ENCODE results near the gene LDB3.

LDB3 gene

DNA sequence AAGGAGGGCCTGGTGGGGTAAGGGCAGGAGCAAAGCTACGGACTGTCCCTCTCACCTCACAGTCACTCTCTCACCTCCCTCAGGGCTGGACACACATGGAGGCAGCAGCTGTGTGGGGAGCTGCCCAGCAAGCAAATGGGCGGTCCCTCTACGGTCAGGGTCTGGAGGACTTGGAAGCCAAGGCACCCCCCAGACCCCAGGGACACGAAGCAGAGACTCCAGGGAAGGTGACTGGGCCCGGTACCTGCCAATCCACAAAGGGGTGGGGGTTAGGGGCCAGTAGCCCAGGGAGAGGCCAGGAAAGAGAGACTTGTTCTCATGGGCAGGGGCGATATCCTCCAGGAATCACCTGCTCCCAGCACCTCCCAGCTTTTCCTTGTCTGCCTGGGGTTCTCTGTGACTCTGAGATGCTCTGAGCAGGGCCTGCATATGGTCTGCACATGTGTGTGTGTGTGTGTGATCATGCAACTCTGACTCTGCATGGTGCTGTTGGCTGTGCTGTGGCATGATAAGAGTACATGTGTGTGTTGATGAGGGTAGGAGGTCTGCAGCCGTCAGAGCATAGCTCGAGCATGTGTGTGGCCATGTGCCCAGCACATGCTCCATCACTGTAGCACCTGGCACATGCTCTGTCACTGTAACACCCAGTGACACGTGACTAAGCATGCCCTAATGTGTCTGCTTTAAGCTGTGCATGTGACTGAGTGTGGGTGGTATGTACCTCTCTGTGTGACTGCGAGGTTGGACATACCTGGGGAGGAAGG, 4.6 kb upstream of the LDB3 start:
- no peaks in the 10 kb centered on the region for H3K36me3 ChIP-seq (ENCODE audit: control insufficient read depth in 5 of 5, insufficient read depth in 5 of 5, low read length in 5 of 5)
- peaks cover 2 to 25% (median 17%) of the 10 kb centered on the region in 5 donors for H3K4me1 ChIP-seq (ENCODE audit: control insufficient read depth in 5 of 5, insufficient read depth in 5 of 5, low read length in 5 of 5)
- no peaks in the 10 kb centered on the region for H3K9me3 ChIP-seq (ENCODE audit: control insufficient read depth in 5 of 5, low read length in 5 of 5)
- H3K27ac ChIP-seq (ENCODE audit: low read depth, low read length), result no peak overlapping the region
- no peak overlapping the region for H3K4me3 ChIP-seq (ENCODE audit: low read depth in 1 of 5, low read length in 5 of 5)
- H3K27me3 ChIP-seq (ENCODE audit: control insufficient read depth in 5 of 5, insufficient read depth in 4 of 5, low read length in 5 of 5), result peaks cover 0 to 12% (median 0%) of the 10 kb centered on the region in 5 donors
- H3K9ac ChIP-seq (ENCODE audit: low read length in 5 of 5), result no peak overlapping the region

DNA sequence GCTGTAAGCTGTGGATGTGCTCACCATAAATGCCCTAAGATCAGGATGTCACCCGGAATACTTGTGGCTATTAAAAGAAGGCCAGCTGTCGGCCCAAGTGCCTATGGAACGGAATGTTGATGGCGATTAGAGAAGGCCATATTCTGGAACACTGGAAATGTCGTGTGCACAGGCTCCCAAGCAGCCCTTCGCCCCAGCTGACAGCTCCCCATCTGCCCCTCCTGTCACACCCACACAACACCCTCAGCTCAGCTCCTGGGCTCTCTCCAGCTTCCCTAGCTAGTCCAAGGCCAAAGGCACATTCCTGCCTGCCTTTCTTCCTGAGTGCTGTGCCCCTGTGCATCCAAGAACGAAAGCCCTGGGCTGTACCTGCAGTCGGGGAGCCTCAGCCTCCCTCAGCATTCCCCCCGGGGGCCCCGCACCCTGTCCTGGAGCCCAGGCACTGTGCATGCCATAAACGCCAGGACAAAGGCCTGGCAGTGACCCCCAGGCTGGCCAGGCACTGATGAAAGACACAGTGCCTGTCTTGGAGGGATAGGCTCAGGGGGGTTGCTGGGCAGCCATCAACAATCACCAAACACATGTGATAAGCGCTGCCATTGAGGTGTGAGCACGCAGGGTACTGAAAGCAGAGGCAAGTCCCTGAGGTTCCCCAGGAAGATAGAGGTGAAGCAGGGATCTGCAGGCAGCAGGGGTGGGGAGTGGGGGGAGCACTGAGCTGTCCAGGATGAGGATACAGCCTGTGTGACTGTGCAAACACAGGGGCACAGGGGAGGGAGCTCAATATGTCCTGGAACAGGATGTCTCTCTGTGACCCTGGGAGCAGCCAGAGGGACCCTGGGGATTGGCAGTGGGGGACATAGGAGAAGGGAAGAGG, 3.7 kb upstream of the LDB3 start:
- H3K9me3 ChIP-seq (ENCODE audit: control insufficient read depth in 5 of 5, low read length in 5 of 5), result no peaks in the 10 kb centered on the region
- H3K4me3 ChIP-seq (ENCODE audit: low read depth in 1 of 5, low read length in 5 of 5), result no peak overlapping the region
- no peak overlapping the region for H3K9ac ChIP-seq (ENCODE audit: low read length in 5 of 5)
- H3K27me3 ChIP-seq (ENCODE audit: control insufficient read depth in 5 of 5, insufficient read depth in 4 of 5, low read length in 5 of 5), result peaks cover 0 to 12% (median 0%) of the 10 kb centered on the region in 5 donors
- peaks cover 2 to 25% (median 17%) of the 10 kb centered on the region in 5 donors for H3K4me1 ChIP-seq (ENCODE audit: control insufficient read depth in 5 of 5, insufficient read depth in 5 of 5, low read length in 5 of 5)
- H3K36me3 ChIP-seq (ENCODE audit: control insufficient read depth in 5 of 5, insufficient read depth in 5 of 5, low read length in 5 of 5), result no peaks in the 10 kb centered on the region
- no peak overlapping the region for H3K27ac ChIP-seq (ENCODE audit: low read depth, low read length)

DNA sequence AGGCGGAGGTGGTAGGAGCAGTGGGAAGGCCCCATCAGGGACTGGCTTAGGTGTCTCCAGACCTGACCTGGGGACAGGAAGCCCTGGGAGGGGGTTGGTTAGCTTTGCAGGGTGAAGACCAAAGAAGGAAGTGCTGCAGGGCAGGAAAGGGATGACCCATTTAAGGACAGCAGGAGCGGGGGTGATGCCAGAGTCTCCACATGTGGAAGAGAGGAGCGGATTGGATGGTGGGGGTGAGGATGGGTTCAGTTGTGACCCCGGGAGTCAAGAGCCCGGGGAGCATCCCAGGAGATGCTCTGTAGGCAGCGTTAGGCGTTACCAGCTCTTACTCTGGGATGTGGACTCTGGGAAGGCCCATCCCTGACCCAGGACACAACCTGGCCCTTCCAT, 3.1 kb upstream of the LDB3 start:
- Histone ChIP-seq H3K4me3 (ENCODE audit: low read depth in 1 of 5, low read length in 5 of 5) (no peak overlapping the region), H3K27ac (ENCODE audit: low read depth, low read length) (no peak overlapping the region), H3K4me1 (ENCODE audit: control insufficient read depth in 5 of 5, insufficient read depth in 5 of 5, low read length in 5 of 5) (peaks cover 2 to 27% (median 17%) of the 10 kb centered on the region in 5 donors), H3K9ac (ENCODE audit: low read length in 5 of 5) (no peak overlapping the region), H3K9me3 (ENCODE audit: control insufficient read depth in 5 of 5, low read length in 5 of 5) (no peaks in the 10 kb centered on the region), H3K27me3 (ENCODE audit: control insufficient read depth in 5 of 5, insufficient read depth in 4 of 5, low read length in 5 of 5) (peaks cover 0 to 14% (median 0%) of the 10 kb centered on the region in 5 donors), H3K36me3 (ENCODE audit: control insufficient read depth in 5 of 5, insufficient read depth in 5 of 5, low read length in 5 of 5) (no peaks in the 10 kb centered on the region)

DNA sequence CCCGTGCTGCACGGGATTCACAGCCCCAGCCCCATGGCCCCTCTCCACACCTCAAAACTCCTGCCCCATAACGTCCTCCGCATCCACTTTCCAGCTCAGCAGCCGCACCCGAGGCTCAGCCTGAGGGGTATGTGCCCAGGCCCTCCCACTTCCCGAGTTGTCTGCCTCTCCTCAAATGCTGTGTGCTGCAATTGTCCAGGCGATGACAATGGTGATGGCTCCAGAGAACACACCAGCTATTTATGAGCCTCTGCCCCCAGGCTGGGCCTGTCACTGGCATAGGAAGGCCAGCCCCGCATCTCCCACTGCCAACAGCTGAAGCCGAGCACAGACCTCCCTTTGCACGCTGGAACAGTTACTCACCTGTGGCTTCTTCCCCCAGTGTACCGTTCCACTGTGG, 2.4 kb upstream of the LDB3 start:
- no peak overlapping the region for H3K27ac ChIP-seq (ENCODE audit: low read depth, low read length)

DNA sequence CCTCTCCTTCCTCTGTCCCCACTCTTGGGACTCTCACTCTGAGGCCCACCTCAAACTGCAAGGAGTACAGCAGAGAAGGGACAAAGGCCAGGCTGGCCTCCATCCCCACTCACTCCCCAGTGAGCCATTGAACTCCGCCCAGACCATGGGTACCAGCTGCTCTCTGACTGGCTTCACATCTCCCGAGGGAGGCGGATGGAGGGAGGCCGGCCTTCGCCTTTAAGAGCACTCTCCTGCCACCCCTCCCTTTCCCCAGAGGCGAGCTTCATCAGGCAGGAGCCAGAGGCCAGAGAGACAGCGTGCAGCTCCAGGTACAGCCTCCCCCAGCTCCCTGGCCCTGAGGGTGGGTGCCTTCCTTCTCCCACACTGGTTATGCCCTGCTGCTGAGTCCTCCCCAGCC, 1.8 kb upstream of the LDB3 start:
- Histone ChIP-seq H3K9me3 (ENCODE audit: control insufficient read depth in 5 of 5, low read length in 5 of 5) (no peaks in the 10 kb centered on the region), H3K27me3 (ENCODE audit: control insufficient read depth in 5 of 5, insufficient read depth in 4 of 5, low read length in 5 of 5) (peaks cover 0 to 14% (median 0%) of the 10 kb centered on the region in 5 donors), H3K9ac (ENCODE audit: low read length in 5 of 5) (no peak overlapping the region), H3K4me3 (ENCODE audit: low read depth in 1 of 5, low read length in 5 of 5) (no peak overlapping the region), H3K27ac (ENCODE audit: low read depth, low read length) (no peak overlapping the region), H3K36me3 (ENCODE audit: control insufficient read depth in 5 of 5, insufficient read depth in 5 of 5, low read length in 5 of 5) (no peaks in the 10 kb centered on the region), H3K4me1 (ENCODE audit: control insufficient read depth in 5 of 5, insufficient read depth in 5 of 5, low read length in 5 of 5) (peaks cover 4 to 32% (median 19%) of the 10 kb centered on the region in 5 donors)

More for the DNA sequence above, 2.4 kb upstream of the LDB3 start:
- H3K36me3 ChIP-seq (ENCODE audit: control insufficient read depth in 5 of 5, insufficient read depth in 5 of 5, low read length in 5 of 5), result no peaks in the 10 kb centered on the region
- H3K4me1 ChIP-seq (ENCODE audit: control insufficient read depth in 5 of 5, insufficient read depth in 5 of 5, low read length in 5 of 5), result peaks cover 2 to 32% (median 17%) of the 10 kb centered on the region in 5 donors
- peaks cover 0 to 14% (median 0%) of the 10 kb centered on the region in 5 donors for H3K27me3 ChIP-seq (ENCODE audit: control insufficient read depth in 5 of 5, insufficient read depth in 4 of 5, low read length in 5 of 5)
- H3K9ac ChIP-seq (ENCODE audit: low read length in 5 of 5), result no peak overlapping the region
- no peak overlapping the region for H3K4me3 ChIP-seq (ENCODE audit: low read depth in 1 of 5, low read length in 5 of 5)
- no peaks in the 10 kb centered on the region for H3K9me3 ChIP-seq (ENCODE audit: control insufficient read depth in 5 of 5, low read length in 5 of 5)

DNA sequence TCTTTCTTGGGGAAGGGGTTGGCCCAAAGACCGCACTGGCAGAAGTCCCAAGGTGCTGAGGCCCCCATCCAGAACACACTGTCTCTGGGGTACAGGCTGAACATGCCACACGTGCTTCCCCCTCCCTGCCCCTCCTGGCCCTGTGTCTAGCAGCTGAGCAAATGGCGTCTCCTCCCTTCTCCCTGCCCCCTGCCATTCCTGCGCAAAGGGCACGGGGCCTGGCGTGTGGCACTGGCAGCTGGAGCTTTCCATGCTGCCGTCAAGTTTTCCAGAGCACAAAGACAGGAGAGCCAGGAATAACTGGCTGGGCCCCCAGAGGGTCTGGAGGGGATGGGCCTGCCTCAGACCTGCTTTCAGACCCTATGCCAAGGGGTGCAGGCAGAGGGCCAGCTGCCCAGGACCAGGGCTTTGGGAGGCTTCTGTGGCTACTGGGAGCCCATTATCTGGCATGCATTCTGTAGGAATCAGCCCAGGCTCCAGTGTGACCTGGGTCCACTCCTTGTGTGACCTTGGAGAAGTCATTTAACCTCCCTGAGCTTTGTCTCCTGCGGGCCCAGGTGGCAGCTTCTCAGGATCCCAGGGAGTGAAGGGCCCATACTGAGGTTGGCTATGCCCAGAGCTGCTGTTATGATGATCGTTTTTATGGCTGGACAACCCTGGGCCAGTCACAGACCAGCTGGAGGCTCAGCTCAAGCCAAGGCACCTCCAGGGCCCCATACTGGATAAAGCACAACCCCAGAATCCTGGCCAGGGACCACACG, 710 bp upstream of the LDB3 start:
- Histone ChIP-seq H3K9ac (ENCODE audit: low read length in 5 of 5) (no peak overlapping the region), H3K36me3 (ENCODE audit: control insufficient read depth in 5 of 5, insufficient read depth in 5 of 5, low read length in 5 of 5) (no peaks in the 10 kb centered on the region), H3K27me3 (ENCODE audit: control insufficient read depth in 5 of 5, insufficient read depth in 4 of 5, low read length in 5 of 5) (peaks cover 0 to 14% (median 0%) of the 10 kb centered on the region in 5 donors), H3K4me3 (ENCODE audit: low read depth in 1 of 5, low read length in 5 of 5) (no peak overlapping the region), H3K4me1 (ENCODE audit: control insufficient read depth in 5 of 5, insufficient read depth in 5 of 5, low read length in 5 of 5) (peaks cover 4 to 39% (median 27%) of the 10 kb centered on the region in 5 donors), H3K27ac (ENCODE audit: low read depth, low read length) (no peak overlapping the region), H3K9me3 (ENCODE audit: control insufficient read depth in 5 of 5, low read length in 5 of 5) (no peaks in the 10 kb centered on the region)

DNA sequence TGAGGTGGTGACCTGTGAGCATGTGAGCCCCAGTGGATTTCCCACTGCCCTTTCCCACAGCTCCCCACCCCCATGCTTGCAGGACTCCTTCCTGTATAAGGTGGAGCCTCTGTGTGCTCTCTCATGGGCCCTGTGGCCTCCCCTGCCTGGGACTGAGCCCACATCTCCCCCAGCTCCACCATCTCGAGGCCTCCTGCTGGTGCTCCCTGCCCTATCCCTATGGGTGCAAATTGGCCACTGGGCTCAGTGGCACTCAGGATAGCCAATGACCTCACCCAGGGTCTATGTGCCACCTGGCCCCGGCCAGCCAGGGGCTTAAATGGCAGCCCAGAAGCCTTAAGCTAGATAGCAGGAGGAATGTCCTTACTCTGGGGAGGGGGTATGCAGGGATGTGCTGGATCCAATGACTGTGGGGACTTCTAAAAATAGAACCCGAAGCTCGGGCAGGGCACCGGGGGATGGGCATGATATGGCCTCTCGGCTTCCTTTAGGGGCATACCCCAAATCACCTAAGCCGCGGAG, 2.0 kb downstream of the LDB3 start:
- Histone ChIP-seq H3K9me3 (ENCODE audit: control insufficient read depth in 5 of 5, low read length in 5 of 5) (no peaks in the 10 kb centered on the region), H3K4me3 (ENCODE audit: low read depth in 1 of 5, low read length in 5 of 5) (no peak overlapping the region), H3K36me3 (ENCODE audit: control insufficient read depth in 5 of 5, insufficient read depth in 5 of 5, low read length in 5 of 5) (no peaks in the 10 kb centered on the region), H3K27ac (ENCODE audit: low read depth, low read length) (no peak overlapping the region), H3K4me1 (ENCODE audit: control insufficient read depth in 5 of 5, insufficient read depth in 5 of 5, low read length in 5 of 5) (peaks cover 4 to 51% (median 40%) of the 10 kb centered on the region in 5 donors), H3K27me3 (ENCODE audit: control insufficient read depth in 5 of 5, insufficient read depth in 4 of 5, low read length in 5 of 5) (peaks cover 0 to 11% (median 0%) of the 10 kb centered on the region in 5 donors), H3K9ac (ENCODE audit: low read length in 5 of 5) (no peak overlapping the region)

DNA sequence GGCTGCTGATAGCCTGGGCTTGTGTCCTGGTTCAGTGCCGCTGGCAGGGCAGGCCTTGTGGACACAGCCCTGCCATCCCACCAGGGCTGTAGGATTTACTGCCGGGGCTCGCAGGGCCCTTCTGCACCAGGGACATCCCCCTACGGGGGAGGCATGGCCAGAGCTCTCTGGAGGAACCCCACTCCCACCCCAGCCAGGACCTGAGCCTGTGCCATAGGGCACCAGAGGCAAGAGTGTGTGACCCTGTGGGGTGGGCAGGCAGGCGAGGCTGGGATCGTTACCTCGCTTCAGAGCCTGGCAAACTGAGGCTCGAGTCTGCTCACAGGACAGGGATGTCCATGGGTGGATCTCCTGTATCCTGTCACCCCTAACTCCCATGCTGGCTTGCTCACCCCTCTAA, 2.6 kb downstream of the LDB3 start:
- Histone ChIP-seq H3K4me3 (ENCODE audit: low read depth in 1 of 5, low read length in 5 of 5) (no peak overlapping the region), H3K27ac (ENCODE audit: low read depth, low read length) (no peak overlapping the region), H3K36me3 (ENCODE audit: control insufficient read depth in 5 of 5, insufficient read depth in 5 of 5, low read length in 5 of 5) (no peaks in the 10 kb centered on the region), H3K4me1 (ENCODE audit: control insufficient read depth in 5 of 5, insufficient read depth in 5 of 5, low read length in 5 of 5) (peaks cover 4 to 51% (median 37%) of the 10 kb centered on the region in 5 donors), H3K27me3 (ENCODE audit: control insufficient read depth in 5 of 5, insufficient read depth in 4 of 5, low read length in 5 of 5) (peaks cover 0 to 9% (median 0%) of the 10 kb centered on the region in 5 donors), H3K9me3 (ENCODE audit: control insufficient read depth in 5 of 5, low read length in 5 of 5) (no peaks in the 10 kb centered on the region), H3K9ac (ENCODE audit: low read length in 5 of 5) (no peak overlapping the region)

DNA sequence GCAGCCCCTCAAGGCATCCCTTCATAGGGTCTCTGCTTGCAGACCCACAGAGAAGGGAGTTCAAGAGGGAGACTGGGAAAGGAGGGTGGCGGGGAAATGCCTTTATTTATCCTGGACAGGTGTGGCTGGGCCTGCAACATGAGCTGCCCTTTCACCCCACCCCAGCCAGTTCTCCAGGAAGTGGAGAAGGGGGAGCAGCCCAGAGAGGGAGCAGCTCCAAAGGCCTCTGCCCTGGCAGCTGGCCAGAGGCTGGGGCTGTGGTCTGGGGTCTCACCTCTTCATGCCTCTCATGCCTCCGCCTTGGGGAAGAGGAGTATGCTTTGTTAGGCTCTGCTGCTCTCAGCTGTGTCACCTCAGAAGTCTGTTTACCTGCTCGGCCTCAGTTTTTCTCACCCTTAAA, 3.1 kb downstream of the LDB3 start:
- no peaks in the 10 kb centered on the region for H3K36me3 ChIP-seq (ENCODE audit: control insufficient read depth in 5 of 5, insufficient read depth in 5 of 5, low read length in 5 of 5)
- no peaks in the 10 kb centered on the region for H3K9me3 ChIP-seq (ENCODE audit: control insufficient read depth in 5 of 5, low read length in 5 of 5)
- H3K27me3 ChIP-seq (ENCODE audit: control insufficient read depth in 5 of 5, insufficient read depth in 4 of 5, low read length in 5 of 5), result peaks cover 0 to 7% (median 0%) of the 10 kb centered on the region in 5 donors
- H3K4me1 ChIP-seq (ENCODE audit: control insufficient read depth in 5 of 5, insufficient read depth in 5 of 5, low read length in 5 of 5), result peaks cover 4 to 51% (median 33%) of the 10 kb centered on the region in 5 donors
- H3K9ac ChIP-seq (ENCODE audit: low read length in 5 of 5), result no peak overlapping the region
- no peak overlapping the region for H3K27ac ChIP-seq (ENCODE audit: low read depth, low read length)
- H3K4me3 ChIP-seq (ENCODE audit: low read depth in 1 of 5, low read length in 5 of 5), result no peak overlapping the region

Measured in subcutaneous abdominal adipose tissue (tissue), 5 donors.